Upper lobe of left lung (tissue), 4 donors: ENCODE results near the gene HSPG2.

Experiments used
- POLR2A ChIP-seq, 4 donors: fragments of 450-650 bp; IDR thresholded peaks; one replicate each; pipeline ENCODE4 v1.5.1; 2016 to 2017; ENCODE audit warnings: antibody characterized with exemption in 4 of 4, mild to moderate bottlenecking in 2 of 4
- POLR2AphosphoS5 ChIP-seq, 2 donors: sonication (generic); formaldehyde crosslinking; IDR thresholded peaks; one replicate each; pipeline ENCODE4 v1.5.1; 2017; ENCODE audit warnings: antibody characterized with exemption in 2 of 2
- TF ChIP-seq, protein P1 (sequence below), 6 experiments: fragments of 450-650 bp in 4 of 6; fragments of 200-600 bp in 2 of 6; sonication (generic) in 2 of 6; IDR thresholded peaks; one replicate each; pipeline ENCODE4 v1.5.1; 2016 to 2019; ENCODE audit warnings: antibody characterized with exemption in 6 of 6

DNA sequence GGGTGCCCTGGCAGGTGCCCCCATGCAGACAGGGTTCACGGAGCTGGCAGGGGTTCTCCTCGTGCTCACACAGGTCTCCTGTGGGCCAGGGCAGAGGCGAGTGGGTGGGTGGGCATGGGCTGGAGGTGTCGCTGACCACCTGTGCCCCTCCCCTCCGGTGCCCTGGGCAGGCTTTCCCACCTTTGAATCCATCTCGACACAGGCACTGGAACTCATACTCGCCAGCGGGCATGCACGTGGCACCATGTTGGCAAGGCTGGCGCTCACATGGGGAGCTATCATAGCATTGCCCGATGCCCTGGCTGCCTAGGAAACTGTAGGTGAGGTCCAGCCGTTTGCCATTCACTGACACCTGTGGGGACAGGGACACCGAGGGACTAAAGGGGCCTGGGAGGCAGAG, 109.0 kb downstream of the HSPG2 start:
- TF ChIP-seq, protein P1, sequence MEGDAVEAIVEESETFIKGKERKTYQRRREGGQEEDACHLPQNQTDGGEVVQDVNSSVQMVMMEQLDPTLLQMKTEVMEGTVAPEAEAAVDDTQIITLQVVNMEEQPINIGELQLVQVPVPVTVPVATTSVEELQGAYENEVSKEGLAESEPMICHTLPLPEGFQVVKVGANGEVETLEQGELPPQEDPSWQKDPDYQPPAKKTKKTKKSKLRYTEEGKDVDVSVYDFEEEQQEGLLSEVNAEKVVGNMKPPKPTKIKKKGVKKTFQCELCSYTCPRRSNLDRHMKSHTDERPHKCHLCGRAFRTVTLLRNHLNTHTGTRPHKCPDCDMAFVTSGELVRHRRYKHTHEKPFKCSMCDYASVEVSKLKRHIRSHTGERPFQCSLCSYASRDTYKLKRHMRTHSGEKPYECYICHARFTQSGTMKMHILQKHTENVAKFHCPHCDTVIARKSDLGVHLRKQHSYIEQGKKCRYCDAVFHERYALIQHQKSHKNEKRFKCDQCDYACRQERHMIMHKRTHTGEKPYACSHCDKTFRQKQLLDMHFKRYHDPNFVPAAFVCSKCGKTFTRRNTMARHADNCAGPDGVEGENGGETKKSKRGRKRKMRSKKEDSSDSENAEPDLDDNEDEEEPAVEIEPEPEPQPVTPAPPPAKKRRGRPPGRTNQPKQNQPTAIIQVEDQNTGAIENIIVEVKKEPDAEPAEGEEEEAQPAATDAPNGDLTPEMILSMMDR (IDR thresholded peaks at IDR 0.05) = no peak
- TF ChIP-seq POLR2A (IDR thresholded peaks at IDR 0.05) = no peak
- TF ChIP-seq POLR2AphosphoS5 (IDR thresholded peaks at IDR 0.05) = no peak
